GM04504 (cell line): ENCODE results near the gene MARCO.

Source experiments
- DNase-seq: peaks from one replicate; pipeline ENCODE4 v3.0.0-alpha.2; 2012; ENCODE audit warnings: low read depth

Gene MARCO

GRCh38 chr2:118942031-118942430 lies at the start of gene MARCO:
MARCO (plus strand) TSS chr2:118942194; CDS start chr2:118942301, 107 bp downstream.
- DNase-seq = no peak

- no peak for DNase-seq
These were observed 48.9 kb upstream of the MARCO start for GRCh38 chr2:118893100-118893499.

GRCh38 chr2:118902266-118903028 lies 39.5 kb upstream of the MARCO start:
- DNase-seq = no peak

- no peak for DNase-seq
These were observed 39.0 kb upstream of the MARCO start for GRCh38 chr2:118903029-118903351.

- DNase-seq = no peak
These were observed 38.2 kb upstream of the MARCO start for GRCh38 chr2:118903551-118904479.

- no peak for DNase-seq
These were observed 36.8 kb upstream of the MARCO start for GRCh38 chr2:118905206-118905605.

- DNase-seq = no peak
These were observed 35.8 kb upstream of the MARCO start for GRCh38 chr2:118906186-118906585.

- no peak for DNase-seq
These were observed 34.2 kb upstream of the MARCO start for GRCh38 chr2:118907759-118908158.

- DNase-seq = no peak
These were observed 32.8 kb upstream of the MARCO start for GRCh38 chr2:118909191-118909590.

GRCh38 chr2:118911166-118911856 lies 30.7 kb upstream of the MARCO start:
- DNase-seq = no peak

GRCh38 chr2:118911936-118912335 lies 30.1 kb upstream of the MARCO start:
- DNase-seq = no peak

GRCh38 chr2:118913131-118913802 lies 28.7 kb upstream of the MARCO start:
- no peak for DNase-seq

GRCh38 chr2:118913803-118914645 lies 28.0 kb upstream of the MARCO start:
- no peak for DNase-seq

- DNase-seq = no peak
These were observed 27.1 kb upstream of the MARCO start for GRCh38 chr2:118914721-118915453.

- no peak for DNase-seq
These were observed 24.0 kb upstream of the MARCO start for GRCh38 chr2:118918017-118918416.

GRCh38 chr2:118921646-118922045 lies 20.3 kb upstream of the MARCO start:
- no peak for DNase-seq

GRCh38 chr2:118922254-118922653 lies 19.7 kb upstream of the MARCO start:
- DNase-seq = no peak

- no peak for DNase-seq
These were observed 18.6 kb upstream of the MARCO start for GRCh38 chr2:118923371-118923770.

- DNase-seq = no peak
These were observed 16.5 kb upstream of the MARCO start for GRCh38 chr2:118925476-118925875.

GRCh38 chr2:118925981-118926380 lies 16.0 kb upstream of the MARCO start:
- no peak for DNase-seq
